ENCODE data around the gene ALDH3B1.

ALDH3B1 gene

GRCh38 chr11:68035266-68035876 is 25.2 kb downstream of the ALDH3B1 start:
- TF ChIP-seq CREB5 (CRISPR knock-in tag; IDR thresholded peaks at IDR 0.05; ENCODE audit: low read depth): no peak
- no peak for TF ChIP-seq BACH2 (CRISPR knock-in tag; IDR thresholded peaks at IDR 0.05; ENCODE audit: borderline replicate concordance)
- TF ChIP-seq ISL1 (CRISPR knock-in tag; IDR thresholded peaks at IDR 0.05): no peak
- TF ChIP-seq ZFP30 (CRISPR knock-in tag; IDR thresholded peaks at IDR 0.05): no peak
- no peak for TF ChIP-seq POU6F1 (CRISPR knock-in tag; IDR thresholded peaks at IDR 0.05; ENCODE audit: borderline replicate concordance, low read depth)
- no peak for TF ChIP-seq ARNTL (CRISPR knock-in tag; IDR thresholded peaks at IDR 0.05; ENCODE audit: borderline replicate concordance, low read depth)
- no peak for TF ChIP-seq SNAI2 (CRISPR knock-in tag; IDR thresholded peaks at IDR 0.05)
- no peak for TF ChIP-seq TSHZ2 (CRISPR knock-in tag; IDR thresholded peaks at IDR 0.05)
- no peak for TF ChIP-seq ZNF565 (CRISPR knock-in tag; conservative IDR thresholded peaks at IDR 0.05; ENCODE audit: low read depth)
- ATAC-seq: no peak

GRCh38 chr11:68036141-68036716 is 26.1 kb downstream of the ALDH3B1 start:
- ATAC-seq: no peak
- TF ChIP-seq SNAI2 (CRISPR knock-in tag; IDR thresholded peaks at IDR 0.05): no peak
- no peak for TF ChIP-seq ZFP30 (CRISPR knock-in tag; IDR thresholded peaks at IDR 0.05)
- no peak for TF ChIP-seq CSDC2 (CRISPR knock-in tag; IDR thresholded peaks at IDR 0.05)
- no peak for TF ChIP-seq ZNF565 (CRISPR knock-in tag; conservative IDR thresholded peaks at IDR 0.05; ENCODE audit: low read depth)

DNA sequence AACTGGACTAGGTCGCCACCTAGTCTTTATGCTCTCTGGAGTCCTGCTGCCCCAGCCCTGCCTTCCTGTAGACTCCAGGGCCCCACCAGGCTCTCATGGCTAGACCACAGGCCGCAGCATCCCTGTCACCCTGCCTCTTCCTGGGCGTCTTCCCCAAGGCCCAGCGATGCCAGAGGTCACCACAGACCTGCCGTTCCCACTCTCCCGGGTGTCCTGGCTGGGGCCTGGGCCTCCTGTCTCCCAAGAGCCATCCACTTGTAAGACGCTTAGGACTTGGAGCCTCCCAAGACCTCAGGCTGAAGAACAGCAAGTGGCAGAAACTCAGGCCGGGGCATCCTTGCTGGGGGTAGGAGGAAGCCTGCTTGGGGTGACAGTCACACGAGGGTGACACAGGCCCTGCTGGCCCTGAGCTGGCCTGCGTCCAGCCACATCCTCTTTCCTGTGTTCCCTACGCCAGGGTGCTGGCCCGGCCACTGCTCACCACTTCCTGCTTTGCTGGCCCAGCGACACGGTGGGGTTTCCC is 26.7 kb downstream of the ALDH3B1 start:
- TF ChIP-seq ZNF70 (CRISPR knock-in tag; IDR thresholded peaks at IDR 0.05) (no peak), ZFP3 (CRISPR knock-in tag; IDR thresholded peaks at IDR 0.05) (no peak), PATZ1 (CRISPR knock-in tag; IDR thresholded peaks at IDR 0.05; ENCODE audit: borderline replicate concordance) (no peak), PPARA (CRISPR knock-in tag; IDR thresholded peaks at IDR 0.05; ENCODE audit: borderline replicate concordance) (no peak), BACH2 (CRISPR knock-in tag; IDR thresholded peaks at IDR 0.05; ENCODE audit: borderline replicate concordance) (no peak), TCF4 (CRISPR knock-in tag; IDR thresholded peaks at IDR 0.05; ENCODE audit: borderline replicate concordance) (no peak), ISL1 (CRISPR knock-in tag; IDR thresholded peaks at IDR 0.05) (no peak), CSDC2 (CRISPR knock-in tag; IDR thresholded peaks at IDR 0.05) (no peak), GLIS3 (CRISPR knock-in tag; IDR thresholded peaks at IDR 0.05) (no peak), CSRNP3 (CRISPR knock-in tag; IDR thresholded peaks at IDR 0.05) (no peak), ZNF8 (CRISPR knock-in tag; IDR thresholded peaks at IDR 0.05) (no peak), CREB5 (CRISPR knock-in tag; IDR thresholded peaks at IDR 0.05; ENCODE audit: low read depth) (no peak)
- ATAC-seq: no peak
